Mesothelial cell of epicardium (in vitro differentiated cells): Measurements from ENCODE around the gene KIAA0408. TPM values are rescaled to one million over a fixed set of nuclear protein-coding genes. Genes with fewer than 3 reads are reported as not detected.

Experiments
- DNase-seq, 2 experiments: peaks; one replicate each; pipeline ENCODE4 v3.0.0; 2021; ENCODE audit warnings: low spot score in 2 of 2; ENCODE audit not compliant: unreplicated experiment in 2 of 2
- H3K27ac Mint-ChIP-seq: 2 replicates; pipeline ENCODE4 v1.8.0; 2021; ENCODE audit warnings: mixed read lengths
- H3K27me3 Mint-ChIP-seq: 2 replicates; pipeline ENCODE4 v1.8.0; 2021; ENCODE audit warnings: low read depth, mixed read lengths
- H3K36me3 Mint-ChIP-seq: 2 replicates; pipeline ENCODE4 v1.8.0; 2021; ENCODE audit warnings: mixed read lengths
- H3K4me1 Mint-ChIP-seq: 2 replicates; pipeline ENCODE4 v1.8.0; 2021; ENCODE audit warnings: mixed read lengths
- H3K4me3 Mint-ChIP-seq: 2 replicates; pipeline ENCODE4 v1.8.0; 2021; ENCODE audit warnings: mild to moderate bottlenecking, moderate library complexity, mixed read lengths
- H3K9me3 Mint-ChIP-seq: 2 replicates; pipeline ENCODE4 v1.8.0; 2021; ENCODE audit warnings: mixed read lengths
- total RNA-seq: library from RNA; stranded (reverse); gene quantifications from 3 replicates; pipeline ENCODE4 v1.2.1, GENCODE V29; 2021
- TF ChIP-seq, protein P1 (sequence below): fragments of 200-600 bp; sonication (generic); IDR thresholded peaks from one replicate; pipeline ENCODE4 v1.5.0; 2021; ENCODE audit warnings: antibody characterized with exemption; ENCODE audit not compliant: unreplicated experiment

The KIAA0408 gene
- total RNA-seq, 1 donor from 2014 or later = 0.58 TPM

GRCh38 chr6:127471379-127472255, 12.4 kb upstream of the KIAA0408 start:
- H3K9me3 Mint-ChIP-seq = peaks cover 6% of the 10 kb centered on the region
- H3K36me3 Mint-ChIP-seq = peaks cover 11% of the 10 kb centered on the region
- H3K27me3 Mint-ChIP-seq = no peaks in the 10 kb centered on the region
- H3K27ac Mint-ChIP-seq = no peak overlapping the region
- no peak for DNase-seq
- H3K4me3 Mint-ChIP-seq = no peak overlapping the region
- H3K4me1 Mint-ChIP-seq = peaks cover 4% of the 10 kb centered on the region
- TF ChIP-seq, protein P1, sequence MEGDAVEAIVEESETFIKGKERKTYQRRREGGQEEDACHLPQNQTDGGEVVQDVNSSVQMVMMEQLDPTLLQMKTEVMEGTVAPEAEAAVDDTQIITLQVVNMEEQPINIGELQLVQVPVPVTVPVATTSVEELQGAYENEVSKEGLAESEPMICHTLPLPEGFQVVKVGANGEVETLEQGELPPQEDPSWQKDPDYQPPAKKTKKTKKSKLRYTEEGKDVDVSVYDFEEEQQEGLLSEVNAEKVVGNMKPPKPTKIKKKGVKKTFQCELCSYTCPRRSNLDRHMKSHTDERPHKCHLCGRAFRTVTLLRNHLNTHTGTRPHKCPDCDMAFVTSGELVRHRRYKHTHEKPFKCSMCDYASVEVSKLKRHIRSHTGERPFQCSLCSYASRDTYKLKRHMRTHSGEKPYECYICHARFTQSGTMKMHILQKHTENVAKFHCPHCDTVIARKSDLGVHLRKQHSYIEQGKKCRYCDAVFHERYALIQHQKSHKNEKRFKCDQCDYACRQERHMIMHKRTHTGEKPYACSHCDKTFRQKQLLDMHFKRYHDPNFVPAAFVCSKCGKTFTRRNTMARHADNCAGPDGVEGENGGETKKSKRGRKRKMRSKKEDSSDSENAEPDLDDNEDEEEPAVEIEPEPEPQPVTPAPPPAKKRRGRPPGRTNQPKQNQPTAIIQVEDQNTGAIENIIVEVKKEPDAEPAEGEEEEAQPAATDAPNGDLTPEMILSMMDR = no peak

GRCh38 chr6:127468936-127469335, 9.7 kb upstream of the KIAA0408 start:
- TF ChIP-seq, protein P1 = no peak
- no peak overlapping the region for H3K27ac Mint-ChIP-seq
- H3K4me1 Mint-ChIP-seq = peaks cover 4% of the 10 kb centered on the region

GRCh38 chr6:127466416-127466815, 7.2 kb upstream of the KIAA0408 start:
- no peaks in the 10 kb centered on the region for H3K27me3 Mint-ChIP-seq
- no peak overlapping the region for H3K4me3 Mint-ChIP-seq
- TF ChIP-seq, protein P1 = no peak
- H3K9me3 Mint-ChIP-seq = no peaks in the 10 kb centered on the region
- peaks cover under 1% of the 10 kb centered on the region for H3K4me1 Mint-ChIP-seq
- no peak overlapping the region for H3K27ac Mint-ChIP-seq
- H3K36me3 Mint-ChIP-seq = no peaks in the 10 kb centered on the region
- DNase-seq = no peak

More at GRCh38 chr6:127468936-127469335, 9.7 kb upstream of the KIAA0408 start:
- DNase-seq = no peak
- no peaks in the 10 kb centered on the region for H3K27me3 Mint-ChIP-seq
- no peak overlapping the region for H3K4me3 Mint-ChIP-seq
- H3K36me3 Mint-ChIP-seq = no peaks in the 10 kb centered on the region
- no peaks in the 10 kb centered on the region for H3K9me3 Mint-ChIP-seq

DNA sequence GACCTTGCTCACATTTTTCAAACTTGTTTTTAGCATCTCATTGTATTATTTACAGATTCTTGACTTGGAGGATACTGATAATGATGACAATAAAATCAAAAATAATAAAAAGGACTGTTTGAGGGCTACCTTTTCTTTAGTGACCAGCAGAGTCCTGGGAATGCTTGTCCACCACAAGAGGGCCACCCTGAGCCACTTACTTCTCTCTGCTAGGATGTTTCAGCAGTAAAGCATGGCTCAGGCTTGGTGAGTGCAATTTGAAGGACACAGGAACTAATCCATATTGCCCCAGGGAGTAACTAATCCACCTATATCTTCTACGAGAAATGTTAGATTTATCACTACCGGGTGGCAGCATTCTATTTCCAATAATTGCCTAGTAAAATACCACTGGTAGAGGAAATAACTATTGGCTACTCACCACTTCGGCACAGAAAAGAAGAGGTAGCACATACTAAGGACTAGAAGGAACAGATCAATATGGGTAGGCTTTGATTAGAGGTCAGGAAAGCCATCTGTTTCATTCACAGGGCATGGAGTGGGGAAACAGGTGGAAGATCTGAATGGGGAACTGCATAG, 5.8 kb upstream of the KIAA0408 start:
- no peaks in the 10 kb centered on the region for H3K27me3 Mint-ChIP-seq
- no peaks in the 10 kb centered on the region for H3K36me3 Mint-ChIP-seq
- TF ChIP-seq, protein P1 = peak; percentile 66
- peak; percentile 22 to 64 for DNase-seq
- no peak overlapping the region for H3K4me3 Mint-ChIP-seq
- no peaks in the 10 kb centered on the region for H3K9me3 Mint-ChIP-seq
- H3K4me1 Mint-ChIP-seq = peaks cover 3% of the 10 kb centered on the region
- no peak overlapping the region for H3K27ac Mint-ChIP-seq

- TF ChIP-seq, protein P1 = no peak
- Mint-ChIP-seq H3K27ac (no peak overlapping the region), H3K9me3 (no peaks in the 10 kb centered on the region), H3K27me3 (no peaks in the 10 kb centered on the region), H3K4me3 (no peak overlapping the region), H3K4me1 (peaks cover 9% of the 10 kb centered on the region), H3K36me3 (no peaks in the 10 kb centered on the region)
- DNase-seq = no peak
These were observed 5.1 kb upstream of the KIAA0408 start for GRCh38 chr6:127464161-127464880.
